ENCODE measurements around the gene TMEM221. TPM values are rescaled to one million over a fixed set of nuclear protein-coding genes. Genes with fewer than 3 reads are reported as not detected.

The TMEM221 gene
- total RNA-seq, 1 donor from 2014 or later: not detected

- Histone ChIP-seq H3K4me1 (peaks cover 22% of the 10 kb centered on the region), H3K36me3 (no peaks in the 10 kb centered on the region), H3K27me3 (ENCODE audit: low read depth) (no peaks in the 10 kb centered on the region), H3K27ac (no peak overlapping the region), H3K9me3 (no peaks in the 10 kb centered on the region), H3K4me3 (no peak overlapping the region)
- intact Hi-C loops (cut with DNase I): no loop called here
- TF ChIP-seq, protein P1, sequence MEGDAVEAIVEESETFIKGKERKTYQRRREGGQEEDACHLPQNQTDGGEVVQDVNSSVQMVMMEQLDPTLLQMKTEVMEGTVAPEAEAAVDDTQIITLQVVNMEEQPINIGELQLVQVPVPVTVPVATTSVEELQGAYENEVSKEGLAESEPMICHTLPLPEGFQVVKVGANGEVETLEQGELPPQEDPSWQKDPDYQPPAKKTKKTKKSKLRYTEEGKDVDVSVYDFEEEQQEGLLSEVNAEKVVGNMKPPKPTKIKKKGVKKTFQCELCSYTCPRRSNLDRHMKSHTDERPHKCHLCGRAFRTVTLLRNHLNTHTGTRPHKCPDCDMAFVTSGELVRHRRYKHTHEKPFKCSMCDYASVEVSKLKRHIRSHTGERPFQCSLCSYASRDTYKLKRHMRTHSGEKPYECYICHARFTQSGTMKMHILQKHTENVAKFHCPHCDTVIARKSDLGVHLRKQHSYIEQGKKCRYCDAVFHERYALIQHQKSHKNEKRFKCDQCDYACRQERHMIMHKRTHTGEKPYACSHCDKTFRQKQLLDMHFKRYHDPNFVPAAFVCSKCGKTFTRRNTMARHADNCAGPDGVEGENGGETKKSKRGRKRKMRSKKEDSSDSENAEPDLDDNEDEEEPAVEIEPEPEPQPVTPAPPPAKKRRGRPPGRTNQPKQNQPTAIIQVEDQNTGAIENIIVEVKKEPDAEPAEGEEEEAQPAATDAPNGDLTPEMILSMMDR (IDR thresholded peaks at IDR 0.05): no peak
- DNase-seq: no peak
- no peak for ATAC-seq
Observed at GRCh38 chr19:17490411-17490810, 41.9 kb upstream of the TMEM221 start.

DNA sequence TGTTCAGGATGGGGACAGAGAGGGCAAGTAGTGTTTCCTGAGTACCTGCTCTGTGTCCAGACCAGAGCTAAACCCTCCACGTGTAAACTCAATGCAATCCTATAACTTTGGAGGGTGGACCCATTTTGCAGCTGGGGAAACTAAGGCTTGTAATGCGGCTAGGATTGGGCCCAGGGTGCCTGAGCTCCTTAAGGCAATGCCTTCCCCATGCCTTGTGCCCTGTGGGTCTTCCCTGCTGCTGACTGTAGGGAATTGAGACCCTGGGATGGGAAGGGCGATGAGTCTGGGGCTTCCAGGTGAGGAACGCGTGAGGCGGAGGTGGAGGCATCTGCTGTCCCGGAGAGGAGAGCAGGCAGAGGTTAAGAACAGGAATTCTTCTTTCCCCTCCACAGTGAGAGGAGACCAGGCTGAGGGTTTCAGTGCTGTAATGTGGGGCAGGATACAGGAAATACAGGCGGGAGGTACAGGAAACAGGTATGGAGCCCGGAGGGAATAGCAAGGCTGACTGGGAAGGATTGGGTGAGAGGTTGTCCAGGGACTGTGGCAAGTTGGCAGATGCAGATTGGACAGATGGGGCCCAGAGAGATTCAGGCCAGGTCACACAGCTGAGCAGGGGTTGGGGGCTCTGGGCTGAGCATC lies 41.0 kb upstream of the TMEM221 start:
- ATAC-seq: no peak
- Histone ChIP-seq H3K27me3 (ENCODE audit: low read depth) (no peaks in the 10 kb centered on the region), H3K27ac (peak overlapping the region; percentile 59), H3K4me1 (peaks cover 22% of the 10 kb centered on the region), H3K36me3 (no peaks in the 10 kb centered on the region), H3K4me3 (no peak overlapping the region), H3K9me3 (no peaks in the 10 kb centered on the region)
- DNase-seq: no peak
- TF ChIP-seq, protein P1 (IDR thresholded peaks at IDR 0.05): peak; percentile 2
- intact Hi-C loops (cut with DNase I): no loop called here

- no peaks in the 10 kb centered on the region for H3K27me3 ChIP-seq (ENCODE audit: low read depth)
- TF ChIP-seq, protein P1 (IDR thresholded peaks at IDR 0.05): peak; percentile 38
- H3K9me3 ChIP-seq: no peaks in the 10 kb centered on the region
- ATAC-seq (peak; percentile 98 to 99), DNase-seq (peak; percentile 94)
- peaks cover 22% of the 10 kb centered on the region for H3K4me1 ChIP-seq
- H3K36me3 ChIP-seq: no peaks in the 10 kb centered on the region
- peak overlapping the region; percentile 59 for H3K27ac ChIP-seq
- peak overlapping the region; percentile 29 for H3K4me3 ChIP-seq
- intact Hi-C loops (cut with DNase I): no loop called here
Observed at GRCh38 chr19:17488593-17489391, 40.3 kb upstream of the TMEM221 start.

- intact Hi-C loops (cut with DNase I): no loop called here
- H3K4me3 ChIP-seq: no peak overlapping the region
- peak overlapping the region; percentile 59 for H3K27ac ChIP-seq
- no peaks in the 10 kb centered on the region for H3K36me3 ChIP-seq
- peaks cover 22% of the 10 kb centered on the region for H3K4me1 ChIP-seq
- no peaks in the 10 kb centered on the region for H3K27me3 ChIP-seq (ENCODE audit: low read depth)
- H3K9me3 ChIP-seq: no peaks in the 10 kb centered on the region
- ATAC-seq (no peak), DNase-seq (no peak)
- TF ChIP-seq, protein P1 (IDR thresholded peaks at IDR 0.05): no peak
Observed at GRCh38 chr19:17487284-17488121, 39.0 kb upstream of the TMEM221 start.

GRCh38 chr19:17486545-17487240 lies 38.2 kb upstream of the TMEM221 start:
- DNase-seq (no peak), ATAC-seq (no peak)
- intact Hi-C loops (cut with DNase I): no loop called here
- Histone ChIP-seq H3K36me3 (no peaks in the 10 kb centered on the region), H3K4me1 (peaks cover 27% of the 10 kb centered on the region), H3K4me3 (no peak overlapping the region), H3K27me3 (ENCODE audit: low read depth) (no peaks in the 10 kb centered on the region), H3K9me3 (no peaks in the 10 kb centered on the region), H3K27ac (no peak overlapping the region)
- TF ChIP-seq, protein P1 (IDR thresholded peaks at IDR 0.05): no peak

All from lower lobe of right lung (tissue), 2 donors.